ENCODE results near the gene RBM39. TPM values are rescaled to one million over a fixed set of nuclear protein-coding genes. Genes with fewer than 3 reads are reported as not detected.

RBM39 gene
- total and polyA plus RNA-seq, 2 of the 13 experiments (the other 11 are each of a cell fraction or from before 2014, with no cell fraction given), result 788 to 920 TPM

DNA sequence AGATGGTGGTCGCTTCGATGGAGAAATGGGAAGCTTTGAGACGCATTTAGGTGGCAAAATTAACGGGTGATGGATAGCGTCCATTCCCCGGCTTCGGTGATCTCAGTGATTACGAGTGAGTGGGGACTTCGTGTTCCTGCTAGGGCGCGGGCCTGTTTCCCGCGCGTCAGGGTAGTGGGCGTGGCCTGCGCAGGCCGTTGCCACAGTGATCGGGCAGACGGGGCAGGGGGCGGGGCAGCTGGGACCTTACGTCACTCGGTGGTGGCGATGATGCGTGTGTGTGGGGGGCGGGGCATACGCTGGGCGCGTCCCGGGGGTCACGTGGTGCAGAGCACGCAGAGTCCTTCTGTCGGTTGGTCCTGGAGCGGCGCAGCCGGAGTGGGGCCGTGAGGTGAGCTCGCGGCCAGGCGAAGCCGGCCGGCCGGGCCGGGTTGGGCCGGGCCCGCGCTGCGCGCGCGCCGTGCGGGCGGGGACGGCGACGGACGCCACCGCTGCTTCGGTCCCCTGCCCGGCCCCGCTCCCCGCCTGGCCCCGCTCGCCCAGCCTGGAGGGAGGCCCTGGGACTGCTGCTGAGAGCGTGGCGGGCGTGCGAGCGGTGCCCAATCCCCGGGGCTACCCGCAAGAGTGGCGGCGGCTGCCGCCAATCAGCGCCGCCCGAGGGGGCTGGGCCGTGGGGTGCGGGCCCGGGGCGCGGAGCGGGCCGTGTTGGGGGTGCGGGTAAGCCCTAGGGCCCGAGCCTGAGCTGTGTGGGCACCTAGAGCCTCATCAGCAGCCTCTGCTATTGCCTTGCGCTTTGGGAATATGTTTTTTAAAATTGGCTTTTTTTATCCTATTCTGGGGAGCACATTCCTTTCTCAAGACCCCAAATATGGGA, 29.9 kb upstream of the RBM39 start, which contains the start of gene PHF20 (continued):
- peak; percentile 93; the same call in 1 of the 2 replicates for TF ChIP-seq NFAT5 (CRISPR knock-in tag; IDR thresholded peaks at IDR 0.05)
- TF ChIP-seq MAX (IDR thresholded peaks at IDR 0.05), result peak; percentile 100
- peak in 1 of 2 experiments; percentile 9; a peak in 1 of 4 replicates for TF ChIP-seq NR2F1 (CRISPR knock-in tag; IDR thresholded peaks at IDR 0.05)
- TF ChIP-seq, protein P1, sequence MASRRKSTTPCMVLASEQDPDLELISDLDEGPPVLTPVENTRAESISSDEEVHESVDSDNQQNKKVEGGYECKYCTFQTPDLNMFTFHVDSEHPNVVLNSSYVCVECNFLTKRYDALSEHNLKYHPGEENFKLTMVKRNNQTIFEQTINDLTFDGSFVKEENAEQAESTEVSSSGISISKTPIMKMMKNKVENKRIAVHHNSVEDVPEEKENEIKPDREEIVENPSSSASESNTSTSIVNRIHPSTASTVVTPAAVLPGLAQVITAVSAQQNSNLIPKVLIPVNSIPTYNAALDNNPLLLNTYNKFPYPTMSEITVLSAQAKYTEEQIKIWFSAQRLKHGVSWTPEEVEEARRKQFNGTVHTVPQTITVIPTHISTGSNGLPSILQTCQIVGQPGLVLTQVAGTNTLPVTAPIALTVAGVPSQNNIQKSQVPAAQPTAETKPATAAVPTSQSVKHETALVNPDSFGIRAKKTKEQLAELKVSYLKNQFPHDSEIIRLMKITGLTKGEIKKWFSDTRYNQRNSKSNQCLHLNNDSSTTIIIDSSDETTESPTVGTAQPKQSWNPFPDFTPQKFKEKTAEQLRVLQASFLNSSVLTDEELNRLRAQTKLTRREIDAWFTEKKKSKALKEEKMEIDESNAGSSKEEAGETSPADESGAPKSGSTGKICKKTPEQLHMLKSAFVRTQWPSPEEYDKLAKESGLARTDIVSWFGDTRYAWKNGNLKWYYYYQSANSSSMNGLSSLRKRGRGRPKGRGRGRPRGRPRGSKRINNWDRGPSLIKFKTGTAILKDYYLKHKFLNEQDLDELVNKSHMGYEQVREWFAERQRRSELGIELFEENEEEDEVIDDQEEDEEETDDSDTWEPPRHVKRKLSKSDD (CRISPR knock-in tag; IDR thresholded peaks at IDR 0.05; ENCODE audit: low read depth), result peak; percentile 99
- TF ChIP-seq HNRNPUL1 (IDR thresholded peaks at IDR 0.05; ENCODE audit: low read depth, low read length), result no peak
- TF ChIP-seq ZNF468 (CRISPR knock-in tag; IDR thresholded peaks at IDR 0.05), result peak; percentile 97; the same call in 1 of the 2 replicates
- TF ChIP-seq ZNF660 (CRISPR knock-in tag; IDR thresholded peaks at IDR 0.05; ENCODE audit: borderline replicate concordance, low read depth), result no peak
- TF ChIP-seq RERE (CRISPR knock-in tag; IDR thresholded peaks at IDR 0.05; ENCODE audit: low read depth), result 0 out of 2 replicates have a peak, but pooled peaks have one; percentile 55
- TF ChIP-seq EZH2 (conservative IDR thresholded peaks at IDR 0.05; ENCODE audit: low read depth, low read length), result no peak
- TF ChIP-seq CCAR2 (optimal IDR thresholded peaks at IDR 0.05; ENCODE audit: low read depth, low read length), result no peak
- peak; percentile 72 for TF ChIP-seq FOSL2 (CRISPR knock-in tag; IDR thresholded peaks at IDR 0.05)
- no peak for TF ChIP-seq TAF15 (IDR thresholded peaks at IDR 0.05; ENCODE audit: low read depth, low read length, poor library complexity, severe bottlenecking)
- no peak for TF ChIP-seq ZFP36L1 (CRISPR knock-in tag; IDR thresholded peaks at IDR 0.05)
